SK-N-SH (cell line): ENCODE data around the gene ARHGAP10. TPM values are rescaled to one million over a fixed set of nuclear protein-coding genes. Genes with fewer than 3 reads are reported as not detected.

ENCODE experiments used
- CTCF ChIA-PET: fragments of 300-600, 350-600 bp; formaldehyde crosslinking; extraction: SDS; loops from one replicate; lab custom pipeline; 2021; lab: Yijun Ruan, JAX
- POLR2A ChIA-PET: fragments of 350-600 bp; sonication (Branson Sonifier 250); formaldehyde crosslinking; extraction: SDS; loops from one replicate; lab custom pipeline; 2020; ENCODE audit warnings: antibody characterized with exemption, inconsistent platforms; lab: Yijun Ruan, JAX
- DNase-seq: peaks from one replicate; pipeline ENCODE4 v3.0.0; 2012
- H2AFZ ChIP-seq: fragments of 200-600 bp; sonication (generic); 2 replicates; pipeline ENCODE4 v1.8.1; 2016; ENCODE audit warnings: antibody characterized with exemption, mild to moderate bottlenecking, low read depth
- H3F3A ChIP-seq: fragments of 200-600 bp; sonication (generic); replicated peaks from 2 replicates; pipeline ENCODE3; 2016; ENCODE audit warnings: antibody characterized with exemption, mild to moderate bottlenecking; ENCODE audit not compliant: insufficient read depth
- H3K27ac ChIP-seq, 2 experiments: fragments of 200-500 bp in 1 of 2; fragments of 200-600 bp in 1 of 2; sonication (Bioruptor generic) in 1 of 2; sonication (generic), shearing (Covaris generic) in 1 of 2; 2 replicates each; pipeline versions ENCODE4 v1.5.1 to v1.6.1; 2014 to 2016; ENCODE audit warnings: low read depth in 2 of 2, inconsistent platforms in 1 of 2, low read length in 1 of 2, mild to moderate bottlenecking in 1 of 2, mixed read lengths in 1 of 2
- H3K27me3 ChIP-seq: fragments of 200-600 bp; sonication (generic), shearing (Covaris generic); 2 replicates; pipeline ENCODE4 v1.6.1; 2016; ENCODE audit warnings: mixed run types; ENCODE audit not compliant: insufficient read depth
- H3K36me3 ChIP-seq, 2 experiments: fragments of 200-500 bp in 1 of 2; fragments of 200-600 bp in 1 of 2; sonication (Bioruptor generic) in 1 of 2; sonication (generic) in 1 of 2; replicated peaks in 1 of 2; 2 replicates each; pipeline versions ENCODE3 to v1.5.1; 2014 to 2016; ENCODE audit warnings: low read length in 1 of 2, mild to moderate bottlenecking in 1 of 2; ENCODE audit not compliant: insufficient read depth in 2 of 2, control insufficient read depth in 1 of 2
- H3K4me1 ChIP-seq, 2 experiments: fragments of 200-500 bp in 1 of 2; fragments of 200-600 bp in 1 of 2; sonication (Bioruptor generic) in 1 of 2; sonication (generic), shearing (Covaris generic) in 1 of 2; 2 replicates each; pipeline versions ENCODE4 v1.5.1 to v1.6.1; 2014 to 2016; ENCODE audit warnings: low read depth in 1 of 2, low read length in 1 of 2, mixed run types in 1 of 2; ENCODE audit not compliant: insufficient read depth in 2 of 2, control insufficient read depth in 1 of 2
- H3K4me2 ChIP-seq: fragments of 200-600 bp; sonication (generic), shearing (Covaris generic); 2 replicates; pipeline ENCODE4 v1.6.1; 2017; ENCODE audit warnings: mixed run types
- H3K4me3 ChIP-seq, 2 experiments: fragments of 200-500 bp in 1 of 2; fragments of 200-600 bp in 1 of 2; sonication (Bioruptor generic) in 1 of 2; sonication (generic), shearing (Covaris generic) in 1 of 2; 2 replicates each; pipeline versions ENCODE4 v1.5.1 to v1.8.1; 2014 to 2016; ENCODE audit warnings: low read depth in 2 of 2, inconsistent platforms in 1 of 2, low read length in 1 of 2, mild to moderate bottlenecking in 1 of 2, mixed read lengths in 1 of 2, moderate library complexity in 1 of 2
- H3K79me2 ChIP-seq: fragments of 200-600 bp; sonication (generic); 2 replicates; pipeline ENCODE4 v1.8.1; 2017; ENCODE audit warnings: mild to moderate bottlenecking; ENCODE audit not compliant: insufficient read depth
- H3K9ac ChIP-seq: fragments of 200-600 bp; sonication (generic); 2 replicates; pipeline ENCODE4 v1.6.1; 2017; ENCODE audit warnings: mixed run types
- H3K9me2 ChIP-seq: fragments of 200-600 bp; sonication (generic); 2 replicates; pipeline ENCODE4 v1.6.1; 2017; ENCODE audit warnings: mixed run types
- H3K9me3 ChIP-seq: fragments of 200-600 bp; sonication (generic); 2 replicates; pipeline ENCODE4 v1.6.1; 2017; ENCODE audit warnings: mixed run types, mild to moderate bottlenecking, moderate library complexity
- H4K20me1 ChIP-seq: fragments of 200-600 bp; sonication (generic); 2 replicates; pipeline ENCODE4 v1.6.1; 2017; ENCODE audit warnings: mild to moderate bottlenecking, mixed run types; ENCODE audit not compliant: insufficient read depth
- CTCF ChIP-seq: fragments of 200-600 bp; sonication (generic); IDR thresholded peaks from 2 replicates; pipeline ENCODE4 v1.6.1; 2017; ENCODE audit warnings: antibody characterized with exemption, mild to moderate bottlenecking, moderate library complexity
- EZH2phosphoT487 ChIP-seq: fragments of 200-600 bp; sonication (generic); IDR thresholded peaks from 2 replicates; pipeline ENCODE4 v1.6.1; 2017; ENCODE audit warnings: low read depth, mixed run types, mild to moderate bottlenecking, antibody characterized with exemption, moderate library complexity, borderline replicate concordance
- IRF3 ChIP-seq: fragments of 150-350 bp; IDR thresholded peaks from 2 replicates; pipeline ENCODE4 v1.6.1; 2016; ENCODE audit warnings: mild to moderate bottlenecking, low read depth, low read length
- MAX ChIP-seq: IDR thresholded peaks from 2 replicates; pipeline ENCODE4 v1.4.0; 2012; ENCODE audit warnings: low read depth
- MXI1 ChIP-seq: IDR thresholded peaks from 2 replicates; pipeline ENCODE4 v1.6.1; 2012; ENCODE audit warnings: mild to moderate bottlenecking, low read depth, low read length, improper control_type of control experiment
- RAD21 ChIP-seq: IDR thresholded peaks from 2 replicates; pipeline ENCODE4 v1.6.1; 2012; ENCODE audit warnings: mild to moderate bottlenecking, low read length
- RCOR1 ChIP-seq: fragments of 150-350 bp; IDR thresholded peaks from 2 replicates; pipeline ENCODE4 v1.6.1; 2017; ENCODE audit warnings: antibody characterized with exemption, low read length
- RFX5 ChIP-seq: IDR thresholded peaks from 2 replicates; pipeline ENCODE4 v1.6.1; 2012; ENCODE audit warnings: mild to moderate bottlenecking, improper control_type of control experiment, low read length
- SMC3 ChIP-seq: IDR thresholded peaks from 2 replicates; pipeline ENCODE4 v1.6.1; 2012; ENCODE audit warnings: low read depth, low read length, improper control_type of control experiment
- TAF1 ChIP-seq: IDR thresholded peaks from 2 replicates; pipeline ENCODE4 v1.6.1; 2012; ENCODE audit warnings: low read depth, mild to moderate bottlenecking, low read length, moderate library complexity, borderline replicate concordance
- TCF12 ChIP-seq: IDR thresholded peaks from 2 replicates; pipeline ENCODE4 v1.4.0; 2012
- USF2 ChIP-seq: fragments of 150-350 bp; IDR thresholded peaks from 2 replicates; pipeline ENCODE4 v1.6.1; 2017; ENCODE audit warnings: antibody characterized with exemption, low read length, low read depth, borderline replicate concordance
- ZBTB33 ChIP-seq: IDR thresholded peaks from 2 replicates; pipeline ENCODE4 v1.4.0; 2012; ENCODE audit warnings: low read depth, borderline replicate concordance
- WGBS: methylation state at CpG from one replicate; pipeline ENCODE4 v1.1.6; 2017; ENCODE audit warnings: low lambda C conversion rate; 5-methylcytosine and 5-hydroxymethylcytosine counted together
- polyA plus RNA-seq, 3 experiments: library from polyadenylated mRNA; depleted of rRNA; stranded (reverse); fragments of >200 nt; gene quantifications; 2 replicates each; pipeline ENCODE4 v1.2.3, GENCODE V29; 2012

Gene ARHGAP10
- polyA plus RNA-seq, 1 of the 3 experiments (the other 2 are of a cell fraction): 15.1 TPM

- H3K4me2 ChIP-seq: no peak overlapping the region
- no peaks in the 10 kb centered on the region for H4K20me1 ChIP-seq
- WGBS: 70% methylated on average over 7 of the region's 7 CpGs
- TF ChIP-seq SMC3 (no peak), MAX (no peak), TAF1 (no peak), CTCF (no peak), RFX5 (no peak), RAD21 (no peak), USF2 (no peak), RCOR1 (no peak), EZH2phosphoT487 (no peak), ZBTB33 (no peak), IRF3 (no peak), MXI1 (no peak), TCF12 (no peak)
- TF ChIP-seq, all 33 proteins: peak for 0
- ChIA-PET POLR2A (no interaction called here), CTCF (no interaction called here)
- no peaks in the 10 kb centered on the region for H3F3A ChIP-seq
- DNase-seq: no peak
- no peaks in the 10 kb centered on the region for H3K27me3 ChIP-seq
- H3K36me3 ChIP-seq: no peaks in the 10 kb centered on the region
- no peak overlapping the region for H3K9ac ChIP-seq
- H3K4me3 ChIP-seq: no peak overlapping the region
- no peaks in the 10 kb centered on the region for H3K79me2 ChIP-seq
- H3K27ac ChIP-seq: no peak overlapping the region
- no peaks in the 10 kb centered on the region for H3K9me2 ChIP-seq
- no peak overlapping the region for H2AFZ ChIP-seq
- H3K9me3 ChIP-seq: no peaks in the 10 kb centered on the region
- H3K4me1 ChIP-seq: no peaks in the 10 kb centered on the region
Measured at GRCh38 chr4:148108766-148109165, 376.9 kb downstream of the ARHGAP10 start.
